PFSK-1 (cell line): Measurements from ENCODE around the gene DUS2.

Experiments used
- POLR2AphosphoS5 ChIP-seq: IDR thresholded peaks from 2 replicates; pipeline ENCODE4 v1.6.1; 2012; ENCODE audit warnings: low read depth, mild to moderate bottlenecking, control low read depth, low read length, moderate library complexity
- SIN3A ChIP-seq: IDR thresholded peaks from 2 replicates; pipeline ENCODE4 v1.6.1; 2012; ENCODE audit warnings: mild to moderate bottlenecking, low read length, moderate library complexity, borderline replicate concordance; ENCODE audit not compliant: insufficient read depth
- TAF1 ChIP-seq: IDR thresholded peaks from 2 replicates; pipeline ENCODE4 v1.6.1; 2012; ENCODE audit warnings: low read length, control low read depth, borderline replicate concordance; ENCODE audit not compliant: insufficient read depth
- TF ChIP-seq, protein P1 (sequence below), 2 experiments: IDR thresholded peaks; 2 replicates each; pipeline versions ENCODE4 v1.6.1 to v1.8.0; 2011 to 2012; ENCODE audit warnings: low read depth in 2 of 2, low read length in 2 of 2, control low read depth in 1 of 2, inconsistent platforms in 1 of 2, mild to moderate bottlenecking in 1 of 2, moderate library complexity in 1 of 2; ENCODE audit not compliant: insufficient read depth in 1 of 2

DNA sequence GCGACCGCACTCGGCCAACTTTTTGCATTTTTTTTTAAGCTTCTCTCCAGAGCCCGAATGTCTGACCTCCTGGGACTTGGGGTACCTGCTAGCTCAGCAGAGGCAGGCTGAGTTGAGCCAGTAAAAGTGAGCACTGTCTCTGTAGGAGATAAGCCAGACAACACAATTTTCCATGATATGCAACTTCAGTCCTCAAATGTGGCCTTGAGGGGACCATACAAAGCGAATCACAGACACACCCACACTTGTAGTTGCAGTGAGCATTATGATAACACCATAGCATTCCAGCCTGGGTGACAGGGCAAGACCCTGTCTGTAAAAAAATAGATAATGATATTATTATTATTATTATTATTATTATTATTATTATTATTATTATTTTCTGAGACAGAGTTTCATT, 26.4 kb upstream of the DUS2 start:
- no peak for TF ChIP-seq SIN3A
- no peak for TF ChIP-seq POLR2AphosphoS5
- TF ChIP-seq, protein P1, sequence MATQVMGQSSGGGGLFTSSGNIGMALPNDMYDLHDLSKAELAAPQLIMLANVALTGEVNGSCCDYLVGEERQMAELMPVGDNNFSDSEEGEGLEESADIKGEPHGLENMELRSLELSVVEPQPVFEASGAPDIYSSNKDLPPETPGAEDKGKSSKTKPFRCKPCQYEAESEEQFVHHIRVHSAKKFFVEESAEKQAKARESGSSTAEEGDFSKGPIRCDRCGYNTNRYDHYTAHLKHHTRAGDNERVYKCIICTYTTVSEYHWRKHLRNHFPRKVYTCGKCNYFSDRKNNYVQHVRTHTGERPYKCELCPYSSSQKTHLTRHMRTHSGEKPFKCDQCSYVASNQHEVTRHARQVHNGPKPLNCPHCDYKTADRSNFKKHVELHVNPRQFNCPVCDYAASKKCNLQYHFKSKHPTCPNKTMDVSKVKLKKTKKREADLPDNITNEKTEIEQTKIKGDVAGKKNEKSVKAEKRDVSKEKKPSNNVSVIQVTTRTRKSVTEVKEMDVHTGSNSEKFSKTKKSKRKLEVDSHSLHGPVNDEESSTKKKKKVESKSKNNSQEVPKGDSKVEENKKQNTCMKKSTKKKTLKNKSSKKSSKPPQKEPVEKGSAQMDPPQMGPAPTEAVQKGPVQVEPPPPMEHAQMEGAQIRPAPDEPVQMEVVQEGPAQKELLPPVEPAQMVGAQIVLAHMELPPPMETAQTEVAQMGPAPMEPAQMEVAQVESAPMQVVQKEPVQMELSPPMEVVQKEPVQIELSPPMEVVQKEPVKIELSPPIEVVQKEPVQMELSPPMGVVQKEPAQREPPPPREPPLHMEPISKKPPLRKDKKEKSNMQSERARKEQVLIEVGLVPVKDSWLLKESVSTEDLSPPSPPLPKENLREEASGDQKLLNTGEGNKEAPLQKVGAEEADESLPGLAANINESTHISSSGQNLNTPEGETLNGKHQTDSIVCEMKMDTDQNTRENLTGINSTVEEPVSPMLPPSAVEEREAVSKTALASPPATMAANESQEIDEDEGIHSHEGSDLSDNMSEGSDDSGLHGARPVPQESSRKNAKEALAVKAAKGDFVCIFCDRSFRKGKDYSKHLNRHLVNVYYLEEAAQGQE (IDR thresholded peaks at IDR 0.05; ENCODE audit: insufficient read depth in 1 of 2, low read depth in 2 of 2, low read length in 2 of 2): no peak
- no peak for TF ChIP-seq TAF1
